Esophagus muscularis mucosa (tissue), 4 donors: ENCODE results near the gene ENDOD1. TPM values are rescaled to one million over a fixed set of nuclear protein-coding genes. Genes with fewer than 3 reads are reported as not detected.

Source experiments
- DNase-seq: peaks from one replicate; pipeline ENCODE4 v3.0.0-alpha.2; 2017; ENCODE audit errors: extremely low spot score
- H3K27ac ChIP-seq, 4 donors: fragments of 200-600 bp; sonication (generic); replicated peaks in 1 of 4; 1 replicate in 3 of 4; 2 replicates in 1 of 4; pipeline ENCODE4 v1.5.1; 2016 to 2019; ENCODE audit warnings: mild to moderate bottlenecking in 1 of 4
- H3K27me3 ChIP-seq, 4 donors: fragments of 200-600 bp; sonication (generic); one replicate each; pipeline versions ENCODE4 v1.5.1 to v1.6.0; 2016 to 2019
- H3K36me3 ChIP-seq, 4 donors: fragments of 200-600 bp; sonication (generic); one replicate each; pipeline ENCODE4 v1.5.1; 2016 to 2019
- H3K4me1 ChIP-seq, 4 donors: fragments of 200-600 bp; sonication (generic); one replicate each; pipeline ENCODE4 v1.5.1; 2016 to 2019
- H3K4me3 ChIP-seq, 4 donors: fragments of 200-600 bp; sonication (generic); 1 replicate in 2 of 4; 2 replicates in 2 of 4; pipeline ENCODE4 v1.5.1; 2016 to 2019; ENCODE audit warnings: mild to moderate bottlenecking in 4 of 4, moderate library complexity in 1 of 4
- H3K9me3 ChIP-seq, 4 donors: fragments of 200-600 bp; sonication (generic); 1 replicate in 3 of 4; 2 replicates in 1 of 4; pipeline ENCODE4 v1.5.1; 2016 to 2019
- CTCF ChIP-seq, 3 experiments: fragments of 200-600 bp in 2 of 3; fragments of 450-650 bp in 1 of 3; sonication (generic) in 2 of 3; IDR thresholded peaks; one replicate each; pipeline ENCODE4 v1.5.1; 2017 to 2019; ENCODE audit warnings: antibody characterized with exemption in 3 of 3, mild to moderate bottlenecking in 2 of 3, moderate library complexity in 1 of 3
- EP300 ChIP-seq: sonication (generic); formaldehyde crosslinking; IDR thresholded peaks from one replicate; pipeline ENCODE4 v1.6.1; 2017; ENCODE audit warnings: antibody characterized with exemption
- POLR2A ChIP-seq: fragments of 450-650 bp; IDR thresholded peaks from one replicate; pipeline ENCODE4 v1.6.1; 2017; ENCODE audit warnings: antibody characterized with exemption, moderate library complexity, mild to moderate bottlenecking, low read depth
- POLR2AphosphoS5 ChIP-seq, 2 donors: sonication (generic); formaldehyde crosslinking; IDR thresholded peaks; one replicate each; pipeline ENCODE4 v1.6.1; 2017; ENCODE audit warnings: antibody characterized with exemption in 2 of 2
- WGBS: methylation state at CpG from one replicate; pipeline ENCODE4 v1.1.5; 2018; 5-methylcytosine and 5-hydroxymethylcytosine counted together
- intact Hi-C: fragments of 100-400 bp; cut with DNase I; formaldehyde crosslinking; loops from one replicate; pipeline ENCODE4 v1.15.1; 2023
- total RNA-seq, 4 donors: library from RNA; depleted of rRNA; stranded (reverse); fragments of >200 nt; gene quantifications; one replicate each; pipeline versions ENCODE4 v1.1.0 to v1.2.1, GENCODE V29; 2016

The ENDOD1 gene
- total RNA-seq, 4 donors from 2014 or later = 37.6 to 43.2 (median 41.0) TPM

GRCh38 chr11:95097209-95097608 is 7.6 kb downstream of the ENDOD1 start:
- TF ChIP-seq EP300 = no peak
- no peak for TF ChIP-seq POLR2AphosphoS5 (IDR thresholded peaks at IDR 0.05)
- TF ChIP-seq CTCF (IDR thresholded peaks at IDR 0.05) = no peak
- intact Hi-C loops = no loop called here
- no peak overlapping the region for H3K27ac ChIP-seq
- peaks cover 0 to 1% (median 0%) of the 10 kb centered on the region in 4 donors for H3K36me3 ChIP-seq
- WGBS = 75% methylated on average over 3 of the region's 3 CpGs
- H3K9me3 ChIP-seq = no peaks in the 10 kb centered on the region
- DNase-seq = no peak
- no peak overlapping the region for H3K4me3 ChIP-seq
- no peaks in the 10 kb centered on the region for H3K27me3 ChIP-seq
- H3K4me1 ChIP-seq = peaks cover 7 to 21% (median 12%) of the 10 kb centered on the region in 4 donors

GRCh38 chr11:95098826-95099225 is 9.2 kb downstream of the ENDOD1 start:
- Histone ChIP-seq H3K4me3 (no peak overlapping the region), H3K4me1 (peaks cover 0 to 13% (median 4%) of the 10 kb centered on the region in 4 donors), H3K27me3 (no peaks in the 10 kb centered on the region), H3K9me3 (no peaks in the 10 kb centered on the region), H3K27ac (no peak overlapping the region), H3K36me3 (peaks cover 0 to 6% (median 0%) of the 10 kb centered on the region in 4 donors)
- 94% methylated on average over 3 of the region's 3 CpGs for WGBS
- intact Hi-C loops = no loop called here
- no peak for DNase-seq
- TF ChIP-seq EP300 (no peak), CTCF (IDR thresholded peaks at IDR 0.05) (no peak), POLR2A (no peak), POLR2AphosphoS5 (IDR thresholded peaks at IDR 0.05) (no peak)

- H3K4me1 ChIP-seq = peaks cover 0 to 13% (median 4%) of the 10 kb centered on the region in 4 donors
- H3K4me3 ChIP-seq = no peak overlapping the region
- no peak for TF ChIP-seq CTCF (IDR thresholded peaks at IDR 0.05)
- no peak for TF ChIP-seq POLR2A
- no peak for TF ChIP-seq POLR2AphosphoS5 (IDR thresholded peaks at IDR 0.05)
- TF ChIP-seq EP300 = no peak
- no peak overlapping the region for H3K27ac ChIP-seq
- WGBS = 95% methylated on average over 4 of the region's 4 CpGs
- peaks cover 0 to 6% (median 0%) of the 10 kb centered on the region in 4 donors for H3K36me3 ChIP-seq
- intact Hi-C loops = no loop called here
- H3K9me3 ChIP-seq = no peaks in the 10 kb centered on the region
- no peaks in the 10 kb centered on the region for H3K27me3 ChIP-seq
- DNase-seq = no peak
Measured at GRCh38 chr11:95100191-95100648, 10.6 kb downstream of the ENDOD1 start.

GRCh38 chr11:95100856-95101507 is 11.3 kb downstream of the ENDOD1 start:
- intact Hi-C loops = no loop called here

More at GRCh38 chr11:95100856-95101507, 11.3 kb downstream of the ENDOD1 start:
- no peak overlapping the region for H3K4me3 ChIP-seq
- H3K36me3 ChIP-seq = peaks cover 0 to 6% (median 0%) of the 10 kb centered on the region in 4 donors
- no peak overlapping the region for H3K27ac ChIP-seq
- peaks cover 0 to 11% (median under 1%) of the 10 kb centered on the region in 4 donors for H3K4me1 ChIP-seq
- H3K9me3 ChIP-seq = no peaks in the 10 kb centered on the region
- 88% methylated on average over 6 of the region's 6 CpGs for WGBS
- no peak for DNase-seq
- no peaks in the 10 kb centered on the region for H3K27me3 ChIP-seq
- TF ChIP-seq CTCF (IDR thresholded peaks at IDR 0.05) (no peak), POLR2AphosphoS5 (IDR thresholded peaks at IDR 0.05) (no peak), POLR2A (no peak), EP300 (no peak)
